GM18909 (cell line): Measurements from ENCODE around the gene EMD.
"Not testable (repeated sequence)": the region's sequence is repeated elsewhere in the genome, so short reads cannot be mapped to it uniquely, and the experiment has no call there.

Source experiments
- ATAC-seq: cut with Tn5 transposase; IDR thresholded peaks from one replicate; pipeline ENCODE4 v1.9.1; 2021; ENCODE audit warnings: mild to moderate bottlenecking; ENCODE audit not compliant: unreplicated experiment, poor library complexity

Gene EMD

DNA sequence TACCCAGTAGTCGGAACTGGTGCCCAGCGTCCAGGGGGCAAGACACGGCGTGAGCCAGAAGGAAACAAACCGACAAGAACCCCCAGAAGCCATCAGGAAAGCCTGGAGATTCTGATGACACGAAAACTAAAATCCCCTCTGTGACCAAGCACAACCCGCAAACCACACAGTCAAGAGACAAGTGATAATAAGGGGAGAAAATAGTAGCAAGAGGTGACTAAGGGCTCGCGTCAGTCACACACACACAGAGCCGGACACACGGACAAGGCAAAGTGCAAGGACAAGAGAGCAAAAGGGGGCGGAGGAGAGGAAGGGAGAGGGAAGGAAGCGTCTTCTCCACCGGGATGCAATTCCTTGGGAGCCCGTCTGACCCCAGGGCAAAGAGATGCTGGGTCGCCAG, 9.6 kb downstream of the EMD start:
- peak; percentile 11 for ATAC-seq

DNA sequence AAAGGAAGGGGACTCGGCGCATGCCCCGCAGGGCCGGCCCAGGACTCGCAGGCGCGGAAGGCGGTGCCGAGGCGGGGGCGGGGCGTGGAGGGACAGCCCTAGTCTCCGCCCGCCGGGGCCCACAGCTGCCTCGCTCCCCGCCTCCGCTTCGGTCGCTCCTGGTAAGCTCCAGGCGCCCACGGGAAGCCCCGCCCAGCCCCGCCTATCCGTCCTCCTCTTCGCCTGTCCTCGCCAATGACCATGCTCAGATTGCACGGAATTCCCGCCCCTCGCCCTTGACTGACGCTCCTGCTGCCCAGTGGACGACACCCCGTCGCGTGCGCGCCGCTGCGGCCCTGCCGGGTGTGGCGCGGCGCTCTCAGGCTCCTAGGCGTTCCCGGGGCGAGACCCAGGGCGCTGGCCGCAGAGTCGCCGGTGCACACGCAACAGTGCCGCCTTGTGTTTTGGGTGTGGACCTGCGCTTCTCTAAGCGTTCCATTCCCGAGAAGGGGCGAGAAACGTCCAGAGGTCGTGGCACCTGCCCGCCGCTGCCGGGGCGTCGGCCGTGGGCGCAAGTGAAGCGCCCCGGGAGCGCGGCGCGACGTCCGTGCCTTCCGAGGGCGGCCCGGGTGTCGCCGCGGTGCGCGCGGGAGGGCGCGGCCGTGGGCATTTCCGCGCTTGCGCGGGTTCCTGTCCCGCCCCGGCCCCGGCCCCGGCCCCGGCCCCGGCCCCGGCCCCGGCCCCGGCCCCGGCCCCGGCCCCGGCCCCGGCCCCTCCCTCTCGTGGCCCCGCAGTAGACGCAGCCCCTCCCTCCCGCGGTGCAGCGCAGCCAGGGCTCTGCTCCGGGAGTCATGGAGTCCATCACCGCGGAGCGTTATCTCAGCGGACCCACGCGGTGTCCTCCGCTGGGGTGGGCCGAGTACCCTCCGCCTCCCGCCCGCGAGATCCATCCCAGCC, 11.0 kb downstream of the EMD start:
- peak; percentile 75 for ATAC-seq

DNA sequence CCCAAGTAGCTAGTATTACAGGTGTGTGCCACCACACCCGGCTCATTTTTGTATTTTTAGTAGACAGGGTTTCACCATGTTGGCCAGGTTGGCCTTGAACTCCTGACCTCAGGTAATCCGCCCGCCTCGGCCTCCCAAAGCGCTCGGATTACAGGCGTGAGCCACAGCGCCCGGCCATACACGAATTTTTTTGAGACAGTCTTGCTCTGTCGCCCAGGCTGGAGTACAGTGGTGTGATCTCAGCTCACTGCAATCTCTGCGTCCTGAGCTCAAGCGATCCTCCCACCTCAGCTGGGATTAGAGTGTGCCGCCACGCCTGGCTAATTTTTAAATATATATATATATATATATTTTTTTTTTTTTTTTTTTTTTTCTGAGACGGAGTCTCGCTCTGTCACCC, 17.3 kb downstream of the EMD start:
- not testable (repeated sequence) for ATAC-seq

- peak; percentile 57 for ATAC-seq
Measured at GRCh38 chrX:154396973-154397887, 18.1 kb downstream of the EMD start.

DNA sequence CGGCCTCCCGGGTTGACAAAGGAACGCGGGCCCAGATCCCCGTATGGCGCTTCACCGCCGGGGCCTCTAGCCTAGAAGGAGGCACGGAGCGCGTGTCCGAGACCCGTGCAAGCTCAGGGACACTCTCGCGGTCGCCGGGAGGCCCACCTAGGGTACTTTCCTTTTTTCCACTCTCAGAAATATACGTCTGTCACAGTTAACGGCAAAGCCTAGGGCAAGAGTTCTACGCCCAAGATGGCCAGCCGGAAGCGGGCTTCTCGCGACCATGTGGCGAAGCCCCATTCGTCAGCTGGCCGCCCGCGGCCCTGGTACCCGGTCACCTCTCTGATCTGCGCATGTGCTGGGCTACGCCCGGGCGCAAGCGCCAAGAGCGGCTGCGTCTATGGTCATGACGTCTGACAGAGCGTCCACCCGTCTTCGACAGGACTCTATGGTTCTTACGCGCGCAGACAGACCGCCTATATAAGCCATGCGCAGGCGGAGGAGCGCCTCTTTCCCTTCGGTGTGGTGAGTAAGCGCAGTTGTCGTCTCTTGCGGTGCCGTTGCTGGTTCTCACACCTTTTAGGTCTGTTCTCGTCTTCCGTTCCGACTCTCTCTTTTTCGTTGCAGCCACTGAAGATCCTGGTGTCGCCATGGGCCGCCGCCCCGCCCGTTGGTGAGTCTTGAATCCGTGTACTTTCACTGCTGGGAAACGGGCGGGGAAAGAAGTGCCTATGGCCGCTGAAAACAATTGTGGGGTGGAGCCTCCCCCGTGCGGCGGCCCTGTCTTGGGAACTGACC, 19.0 kb downstream of the EMD start, which contains the start of gene RPL10:
TSS of gene RPL10 (plus strand) at position 490 of the 780 bp plus-strand sequence. CDS start at position 633, 143 bp downstream.
- ATAC-seq: peak; percentile 78

DNA sequence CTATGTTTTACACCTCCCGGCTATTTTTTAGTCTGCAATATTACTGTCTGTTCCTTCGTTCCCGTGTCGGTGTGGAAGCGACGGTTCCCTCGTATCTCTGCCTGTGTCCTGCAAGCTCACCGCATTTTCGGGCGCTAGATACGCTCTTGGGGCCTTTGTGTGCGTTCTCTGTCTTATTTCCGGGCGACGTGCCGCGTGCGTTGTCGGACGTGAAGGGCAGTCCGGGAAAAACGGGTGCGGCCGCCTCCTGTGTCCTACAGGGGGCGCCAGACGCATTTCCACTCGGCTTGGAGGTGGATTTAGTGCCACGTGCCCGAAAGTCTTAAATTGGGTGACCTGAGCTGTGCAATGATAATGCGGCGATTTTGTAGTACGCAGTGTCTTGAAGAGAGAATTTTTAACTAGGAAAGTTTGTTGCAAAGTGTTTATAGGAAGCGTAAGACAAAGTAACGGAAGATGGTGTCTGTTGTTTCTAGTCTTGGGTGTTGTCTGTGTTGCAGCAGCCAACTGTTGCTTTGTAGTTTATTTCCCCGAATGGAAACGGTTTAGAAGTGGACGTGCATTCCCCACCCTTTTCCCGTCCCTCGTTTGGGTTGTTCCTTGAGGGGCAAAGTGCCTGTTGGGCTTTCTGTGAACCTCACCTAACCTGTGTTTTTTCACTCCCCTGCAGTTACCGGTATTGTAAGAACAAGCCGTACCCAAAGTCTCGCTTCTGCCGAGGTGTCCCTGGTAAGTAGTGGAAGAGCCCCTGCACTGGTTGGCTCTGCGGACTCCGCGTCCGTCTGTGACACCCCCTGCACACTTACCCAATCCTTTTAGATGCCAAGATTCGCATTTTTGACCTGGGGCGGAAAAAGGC, 19.8 kb downstream of the EMD start:
- ATAC-seq: no peak

GRCh38 chrX:154399527-154400368, 20.7 kb downstream of the EMD start:
- ATAC-seq: no peak

DNA sequence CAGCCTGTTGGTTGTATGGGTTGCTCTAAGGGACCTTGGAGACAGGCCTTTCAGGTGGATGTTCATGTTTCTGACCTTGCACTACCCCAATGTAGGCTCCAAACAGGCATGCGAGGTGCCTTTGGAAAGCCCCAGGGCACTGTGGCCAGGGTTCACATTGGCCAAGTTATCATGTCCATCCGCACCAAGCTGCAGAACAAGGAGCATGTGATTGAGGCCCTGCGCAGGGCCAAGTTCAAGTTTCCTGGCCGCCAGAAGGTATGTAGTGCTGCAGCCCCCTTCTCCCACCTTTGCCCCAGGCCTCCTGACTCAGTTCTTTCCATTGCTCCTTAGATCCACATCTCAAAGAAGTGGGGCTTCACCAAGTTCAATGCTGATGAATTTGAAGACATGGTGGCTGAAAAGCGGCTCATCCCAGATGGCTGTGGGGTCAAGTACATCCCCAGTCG, 21.3 kb downstream of the EMD start:
- not testable (repeated sequence) for ATAC-seq

DNA sequence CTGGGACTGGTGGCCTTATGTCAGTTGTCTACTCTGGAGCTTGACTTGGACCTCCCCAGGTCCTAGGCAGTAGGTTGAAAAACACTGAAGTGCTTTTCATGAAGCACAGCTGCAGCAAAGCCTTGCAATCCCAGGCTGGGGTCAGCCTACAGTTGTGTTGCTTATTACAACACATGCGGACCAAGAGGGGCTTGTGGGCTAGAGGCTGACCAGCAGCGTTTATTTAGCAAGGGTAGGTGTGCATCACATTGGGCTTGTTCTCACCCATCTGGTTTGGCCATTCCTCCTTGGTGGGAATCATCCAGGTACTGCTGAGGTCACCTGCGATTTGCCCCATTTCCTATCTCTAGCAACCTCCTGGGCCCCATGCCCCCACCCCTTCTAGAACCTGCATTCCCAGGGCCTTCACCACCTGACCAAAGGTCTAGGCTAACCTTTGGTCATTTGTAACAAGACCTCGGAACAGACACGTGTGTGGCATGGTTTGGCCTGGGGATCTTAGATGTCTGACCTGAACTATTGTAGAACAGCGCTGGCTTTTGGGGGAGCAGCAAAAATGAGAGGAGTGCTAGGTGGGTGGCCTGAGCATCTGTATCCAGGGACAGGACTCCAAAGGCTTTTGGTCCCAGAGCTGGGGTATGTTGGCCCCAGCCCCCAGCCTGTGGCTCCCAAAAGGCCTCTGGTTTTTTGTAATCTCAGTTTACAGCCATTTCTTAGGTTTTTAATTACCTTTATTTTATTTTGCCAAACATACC, 22.1 kb downstream of the EMD start:
- no peak for ATAC-seq

DNA sequence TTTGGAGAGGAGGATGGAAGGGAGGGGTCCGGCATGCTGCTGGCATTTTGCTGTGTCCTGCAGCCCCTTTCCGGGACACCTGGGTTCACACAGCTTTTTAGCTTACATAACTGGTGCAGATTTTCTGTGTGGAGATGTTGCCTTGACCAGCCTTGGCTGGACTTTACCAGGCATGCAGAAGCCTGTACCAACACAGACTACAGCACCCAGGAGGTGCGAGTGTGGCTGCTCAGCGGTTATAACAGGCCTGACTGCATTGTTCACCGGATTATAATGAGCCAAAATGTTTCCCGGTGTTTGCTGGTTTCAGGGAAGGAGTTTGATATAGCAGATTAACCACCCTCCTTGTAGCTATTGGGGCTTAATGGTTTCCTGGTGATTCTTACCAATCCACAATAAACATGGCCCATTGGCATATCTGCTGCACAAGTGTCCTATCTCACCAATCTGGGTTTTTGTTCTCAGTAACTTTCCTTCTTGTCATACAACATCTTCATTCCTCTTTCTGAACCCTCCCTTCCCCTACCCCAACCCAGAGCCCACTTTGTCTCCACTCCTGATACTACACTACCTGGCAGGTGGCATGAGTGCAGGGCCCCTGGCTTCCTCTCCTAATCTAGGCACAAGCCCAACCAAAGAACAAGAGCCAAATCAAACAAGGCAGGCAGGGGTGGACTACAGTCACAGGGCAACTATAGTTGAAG, 23.0 kb downstream of the EMD start:
- no peak for ATAC-seq

GRCh38 chrX:154402622-154403127, 23.6 kb downstream of the EMD start:
- no peak for ATAC-seq

GRCh38 chrX:154403192-154403591, 24.1 kb downstream of the EMD start:
- ATAC-seq: no peak

DNA sequence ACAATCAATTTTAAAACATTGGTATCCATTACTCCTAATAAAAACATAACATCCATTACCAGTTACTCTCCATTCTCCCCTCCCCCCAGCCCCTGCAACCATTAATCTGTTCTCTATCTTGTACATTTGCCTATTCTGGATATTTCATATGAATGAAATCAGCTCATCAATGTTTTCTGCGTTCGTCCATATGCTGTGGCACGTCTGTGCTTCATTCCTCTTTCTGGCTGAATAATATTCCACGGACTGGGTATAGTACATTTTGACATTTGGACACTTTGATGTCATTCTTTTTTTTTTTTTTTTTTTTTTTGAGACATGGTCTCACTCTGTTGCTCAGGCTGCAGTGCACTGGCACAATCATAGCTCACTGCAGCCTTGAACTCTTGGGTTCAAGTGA, 24.8 kb downstream of the EMD start:
- no peak for ATAC-seq

GRCh38 chrX:154404625-154405192, 25.6 kb downstream of the EMD start:
- ATAC-seq: no peak

DNA sequence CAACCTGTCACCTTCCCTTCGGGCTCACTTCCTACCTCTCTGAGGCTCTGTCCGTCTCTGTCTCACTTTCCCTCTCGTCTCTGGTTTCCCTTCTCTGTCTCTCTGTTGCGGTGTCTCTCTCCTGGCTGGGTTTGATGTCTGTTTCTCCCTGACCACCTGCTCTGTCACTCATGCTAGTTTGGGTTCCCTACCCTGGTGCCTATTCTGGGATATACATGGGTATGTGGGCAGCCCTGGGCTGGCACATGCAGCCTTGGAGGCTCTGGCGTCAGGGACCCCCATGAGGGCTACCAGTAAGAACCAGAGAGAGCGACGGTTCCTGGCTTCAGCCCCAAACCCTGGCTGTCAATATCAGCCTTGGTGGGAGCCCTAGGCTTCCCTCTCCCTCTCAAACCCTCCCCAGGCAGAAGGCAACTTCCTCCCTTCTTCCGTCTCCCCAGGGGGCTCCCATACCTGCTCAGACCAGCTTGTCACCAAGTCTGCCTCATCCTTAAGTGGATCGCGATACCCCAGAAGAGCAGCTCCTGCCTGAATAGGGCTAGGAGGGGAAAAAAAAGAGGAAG, 29.6 kb downstream of the EMD start:
- no peak for ATAC-seq

DNA sequence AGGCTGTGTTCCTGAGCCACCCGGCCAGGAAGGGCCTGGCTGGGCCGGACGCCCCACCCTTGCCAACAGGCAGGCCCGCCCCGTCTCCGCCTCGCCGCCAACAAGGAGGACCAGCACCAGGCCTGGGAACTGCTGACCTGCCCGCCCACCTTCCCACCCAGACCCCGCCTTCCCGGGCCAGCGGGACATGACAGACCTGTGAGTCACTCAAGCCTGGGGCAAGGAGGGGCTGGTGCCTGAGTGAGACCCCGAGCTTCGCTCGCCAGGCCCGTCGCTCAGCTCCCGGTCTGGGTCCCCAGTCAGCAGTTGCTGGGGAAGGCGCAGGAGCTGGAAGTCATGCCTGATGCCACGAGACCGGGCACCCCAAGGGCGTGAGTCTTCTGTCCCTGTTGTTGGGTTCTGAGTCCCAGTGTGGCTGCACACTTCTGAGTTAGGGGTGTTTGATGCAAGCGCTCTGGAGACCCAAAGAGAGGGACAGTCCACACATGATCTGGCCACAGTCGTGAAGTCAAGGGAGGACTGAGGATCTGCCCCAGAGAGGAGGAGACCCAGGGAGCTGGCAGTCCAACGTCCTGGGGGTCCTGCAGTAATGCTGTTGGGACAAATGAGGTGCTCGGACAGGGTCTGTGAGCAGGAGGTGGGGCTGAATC, 30.3 kb downstream of the EMD start, which contains the start of gene DNASE1L1:
TSS of gene DNASE1L1 (minus strand) at position 33 of the 650 bp plus-strand sequence. CDS start 3,686 bp downstream, outside the sequence.
- ATAC-seq: peak; percentile 38
